H1 (cell line): ENCODE results near the gene SLFN14. TPM values are rescaled to one million over a fixed set of nuclear protein-coding genes. Genes with fewer than 3 reads are reported as not detected.

Experiments
- CHD1 ChIP-seq: IDR thresholded peaks from 2 replicates; pipeline ENCODE4 v1.6.1; 2012; ENCODE audit warnings: low read depth, low read length, improper control_type of control experiment
- CTBP2 ChIP-seq: IDR thresholded peaks from 2 replicates; pipeline ENCODE4 v1.7.0; 2011; ENCODE audit warnings: borderline replicate concordance, mild to moderate bottlenecking, moderate library complexity, mixed read lengths, low read length; ENCODE audit not compliant: insufficient read depth, insufficient read length
- EP300 ChIP-seq, 2 experiments: IDR thresholded peaks; 1 replicate in 1 of 2; 2 replicates in 1 of 2; pipeline ENCODE4 v1.6.1; 2011 to 2012; ENCODE audit warnings: low read depth in 2 of 2, low read length in 2 of 2, mild to moderate bottlenecking in 2 of 2, borderline replicate concordance in 1 of 2, inconsistent platforms in 1 of 2, moderate library complexity in 1 of 2
- KDM5A ChIP-seq: fragments of 200-600 bp; IDR thresholded peaks from 2 replicates; pipeline ENCODE4 v1.7.1; 2012; ENCODE audit warnings: mild to moderate bottlenecking, low read length, inconsistent platforms, mixed read lengths
- POLR2A ChIP-seq, 2 experiments: IDR thresholded peaks; 1 replicate in 1 of 2; 2 replicates in 1 of 2; pipeline ENCODE4 v1.6.1; 2011; ENCODE audit warnings: low read depth in 2 of 2, low read length in 2 of 2, mild to moderate bottlenecking in 2 of 2; ENCODE audit errors: control extremely low read depth in 1 of 2
- RNF2 ChIP-seq: fragments of 200-900, 300-1000 bp; sonication (generic); IDR thresholded peaks from 2 replicates; pipeline ENCODE4 v1.7.1; 2016; ENCODE audit warnings: borderline replicate concordance, low read depth, mild to moderate bottlenecking, antibody characterized with exemption, low read length; ENCODE audit not compliant: poor library complexity, severe bottlenecking; ENCODE audit errors: missing control alignments
- TAF7 ChIP-seq: optimal IDR thresholded peaks from 2 replicates; pipeline ENCODE3; 2011; ENCODE audit warnings: low read depth, mild to moderate bottlenecking, inconsistent platforms, low read length, moderate library complexity, borderline replicate concordance
- USF2 ChIP-seq: IDR thresholded peaks from 2 replicates; pipeline ENCODE4 v1.6.1; 2011; ENCODE audit warnings: low read length, improper control_type of control experiment
- polyA plus RNA-seq, 7 experiments: library from polyadenylated mRNA; depleted of rRNA in 3 of 7; stranded (reverse) in 5 of 7; unstranded in 2 of 7; fragments of >200 nt in 5 of 7; fragments of 200-250 nt in 2 of 7; gene quantifications; 1 replicate in 5 of 7; 2 replicates in 1 of 7; 4 replicates in 1 of 7; pipeline versions ENCODE4 v1.2.1 to v1.2.3, GENCODE V29; 2011 to 2013; ENCODE audit warnings: missing spikeins in 2 of 7, mixed read lengths in 2 of 7
- total RNA-seq: library from RNA; stranded (reverse); fragmentation: NEBNext Ultra II Directional; extraction: Animal tissue kit (Norgen Biotek cat#: 25700); gene quantifications from 2 replicates; pipeline ENCODE4 v1.2.1, GENCODE V29; 2021

SLFN14 gene
- total and polyA plus RNA-seq, 2 of the 8 experiments (the other 6 are each of a cell fraction or from before 2014, with no cell fraction given) = 0.03 TPM; not detected in 1

GRCh38 chr17:35578197-35578928 lies 17.7 kb upstream of the SLFN14 start, which contains the start of gene PEX12 (continued):
- TF ChIP-seq KDM5A (no peak), CHD1 (no peak), EP300 (IDR thresholded peaks at IDR 0.05; ENCODE audit: borderline replicate concordance in 1 of 2, low read depth in 2 of 2, low read length in 2 of 2) (no peak), POLR2A (IDR thresholded peaks at IDR 0.05; ENCODE audit: control extremely low read depth in 1 of 2, low read depth in 2 of 2, low read length in 2 of 2) (peak; percentile 83 to 88), RNF2 (no peak), USF2 (no peak), TAF7 (peak; percentile 68), CTBP2 (peak; percentile 93)
